AG10803 (cell line): ENCODE data around the gene CSRNP3.

ENCODE experiments used
- DNase-seq: peaks from one replicate; pipeline ENCODE4 v3.0.0; 2010; ENCODE audit warnings: low read depth
- H3K4me3 ChIP-seq: 2 replicates; pipeline ENCODE4 v1.5.1; 2011; ENCODE audit warnings: mild to moderate bottlenecking, low read length, control low read depth
- TF ChIP-seq, protein P1 (sequence below): conservative IDR thresholded peaks from 2 replicates; pipeline ENCODE4 v1.5.1; 2011; ENCODE audit warnings: mild to moderate bottlenecking, low read length, control low read depth, inconsistent platforms

CSRNP3 gene

DNA sequence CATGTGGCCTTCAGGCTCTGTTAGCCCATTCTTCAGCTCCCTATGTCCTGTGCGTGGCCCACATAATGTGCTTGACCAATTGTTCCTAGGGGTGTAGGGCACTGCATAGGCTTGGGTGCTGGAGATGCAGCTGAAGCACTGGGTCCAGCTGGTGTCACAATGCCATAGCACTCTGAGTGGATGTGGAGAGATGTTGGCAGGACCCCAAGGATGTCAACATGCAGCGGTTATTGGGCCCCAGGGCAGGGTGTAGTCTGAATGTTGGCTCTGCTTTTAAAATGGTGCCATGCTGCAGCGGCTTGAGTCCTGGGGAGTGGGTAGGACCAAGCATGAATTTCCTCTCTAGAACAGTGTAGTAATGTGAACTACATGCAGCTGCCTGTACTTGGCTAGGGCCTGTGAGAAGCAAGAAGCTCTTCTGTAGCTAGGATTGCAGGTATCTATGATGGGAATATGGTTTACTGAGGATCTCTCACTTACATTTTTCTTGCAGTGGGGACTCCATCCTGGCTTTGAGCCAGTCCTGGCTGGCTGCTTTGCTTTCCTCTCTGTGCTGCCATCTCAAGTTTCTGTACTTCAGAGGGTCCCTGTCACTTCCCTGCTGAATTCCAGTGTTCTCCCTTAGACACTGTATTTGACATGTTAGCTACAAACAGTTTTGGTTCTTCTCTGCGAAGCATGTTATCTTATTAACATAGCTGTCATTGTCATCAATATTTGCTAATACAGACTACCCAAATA lies 148.4 kb downstream of the CSRNP3 start:
- TF ChIP-seq, protein P1, sequence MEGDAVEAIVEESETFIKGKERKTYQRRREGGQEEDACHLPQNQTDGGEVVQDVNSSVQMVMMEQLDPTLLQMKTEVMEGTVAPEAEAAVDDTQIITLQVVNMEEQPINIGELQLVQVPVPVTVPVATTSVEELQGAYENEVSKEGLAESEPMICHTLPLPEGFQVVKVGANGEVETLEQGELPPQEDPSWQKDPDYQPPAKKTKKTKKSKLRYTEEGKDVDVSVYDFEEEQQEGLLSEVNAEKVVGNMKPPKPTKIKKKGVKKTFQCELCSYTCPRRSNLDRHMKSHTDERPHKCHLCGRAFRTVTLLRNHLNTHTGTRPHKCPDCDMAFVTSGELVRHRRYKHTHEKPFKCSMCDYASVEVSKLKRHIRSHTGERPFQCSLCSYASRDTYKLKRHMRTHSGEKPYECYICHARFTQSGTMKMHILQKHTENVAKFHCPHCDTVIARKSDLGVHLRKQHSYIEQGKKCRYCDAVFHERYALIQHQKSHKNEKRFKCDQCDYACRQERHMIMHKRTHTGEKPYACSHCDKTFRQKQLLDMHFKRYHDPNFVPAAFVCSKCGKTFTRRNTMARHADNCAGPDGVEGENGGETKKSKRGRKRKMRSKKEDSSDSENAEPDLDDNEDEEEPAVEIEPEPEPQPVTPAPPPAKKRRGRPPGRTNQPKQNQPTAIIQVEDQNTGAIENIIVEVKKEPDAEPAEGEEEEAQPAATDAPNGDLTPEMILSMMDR: no peak
- H3K4me3 ChIP-seq: no peak overlapping the region
- no peak for DNase-seq

DNA sequence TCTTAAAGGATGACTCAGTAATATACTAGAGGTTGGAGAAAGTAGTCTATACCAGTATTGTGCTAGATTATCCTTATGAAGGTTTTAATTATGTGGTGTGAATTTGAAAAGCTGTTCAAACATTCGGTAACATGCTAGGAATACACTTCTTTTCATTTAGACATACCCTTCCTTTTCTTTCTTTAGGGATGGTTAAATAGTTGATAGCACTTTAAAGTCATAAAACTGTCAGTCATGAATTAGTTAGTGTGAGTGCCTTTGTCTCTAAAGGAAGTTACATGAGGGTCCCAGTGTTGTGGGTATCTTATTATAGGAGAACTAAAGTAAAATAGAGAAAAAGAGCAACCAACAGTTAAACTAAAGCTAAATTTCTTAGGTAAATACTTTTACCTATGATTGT lies 149.3 kb downstream of the CSRNP3 start:
- H3K4me3 ChIP-seq: no peak overlapping the region
- TF ChIP-seq, protein P1: no peak

DNA sequence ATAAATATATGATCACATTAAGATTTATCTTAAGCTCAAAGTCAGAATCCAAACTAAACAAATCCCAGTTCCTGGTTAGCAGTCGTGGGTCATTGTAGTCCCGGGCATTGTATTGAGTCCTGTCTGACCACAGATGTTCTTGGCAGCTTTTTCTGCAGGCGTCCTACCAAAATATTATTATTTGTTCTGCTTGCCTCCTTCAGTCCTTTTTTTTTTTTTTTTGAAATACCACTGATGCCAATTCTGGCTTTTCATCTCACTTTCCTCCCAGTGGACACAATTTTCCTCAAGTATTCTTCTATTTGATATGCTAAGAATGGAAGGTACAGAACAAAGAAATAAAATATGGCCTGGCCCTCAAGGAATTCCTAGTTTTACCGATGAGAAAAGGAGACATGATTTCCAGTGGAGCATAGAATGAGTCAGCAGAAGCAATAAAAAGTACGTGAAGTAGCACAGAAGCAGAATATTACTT lies 151.6 kb downstream of the CSRNP3 start:
- DNase-seq: peak; percentile 10
- no peak overlapping the region for H3K4me3 ChIP-seq
- TF ChIP-seq, protein P1: no peak

More for the DNA sequence above, 149.3 kb downstream of the CSRNP3 start:
- DNase-seq: no peak

DNA sequence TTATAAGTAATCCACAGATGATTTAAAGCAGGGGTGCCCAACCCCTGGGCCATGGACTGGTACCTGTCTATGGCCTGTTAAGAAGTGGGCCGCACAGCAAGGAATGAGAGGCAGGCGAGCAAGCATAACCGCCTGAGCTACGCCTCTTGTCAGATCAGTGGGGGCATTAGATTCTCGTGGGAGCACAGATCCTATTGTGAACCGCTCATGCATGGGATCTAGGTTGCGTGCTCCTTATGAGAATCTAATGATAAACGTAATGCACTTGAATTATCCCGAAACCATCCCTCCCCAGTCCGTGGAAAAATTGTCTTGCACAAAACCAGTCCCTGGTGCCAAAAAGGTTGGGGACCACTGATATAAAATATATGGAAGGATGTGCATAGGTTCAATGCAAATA lies 153.7 kb downstream of the CSRNP3 start:
- no peak for DNase-seq
- TF ChIP-seq, protein P1: no peak

DNA sequence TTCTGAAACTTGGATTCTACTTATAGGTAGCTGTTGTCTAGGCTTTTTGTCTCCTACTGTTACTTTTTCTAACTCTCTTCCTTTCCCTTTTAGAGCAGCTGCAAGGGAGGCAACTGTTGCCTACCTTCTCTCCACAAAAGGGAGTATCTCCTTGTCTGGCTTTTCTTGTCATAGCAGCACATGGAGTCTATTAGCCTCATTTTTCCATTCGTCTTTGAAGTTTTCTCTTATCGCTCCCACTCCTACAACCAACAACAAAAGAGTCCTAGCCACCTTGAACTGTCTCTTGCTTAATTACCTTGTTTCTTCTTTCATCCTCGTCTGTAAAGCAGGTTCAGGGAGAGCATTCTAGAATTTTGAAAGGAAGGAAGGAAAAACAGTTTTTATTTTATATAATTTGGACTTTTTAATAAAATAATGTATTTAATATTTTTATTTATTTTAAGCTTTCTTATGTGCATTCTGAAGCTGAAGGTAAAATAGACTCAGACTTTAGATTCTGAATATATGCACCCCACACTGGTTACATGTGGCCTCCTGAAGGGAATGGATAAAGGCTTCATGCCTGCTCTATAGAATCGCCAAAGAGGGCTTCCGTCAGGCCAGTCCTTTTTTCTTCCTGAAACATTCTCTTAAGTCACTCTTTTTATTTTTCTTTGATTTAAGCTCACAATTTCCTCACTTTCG lies 154.4 kb downstream of the CSRNP3 start:
- DNase-seq: no peak
- no peak overlapping the region for H3K4me3 ChIP-seq
- TF ChIP-seq, protein P1: no peak

More for the DNA sequence above, 153.7 kb downstream of the CSRNP3 start:
- H3K4me3 ChIP-seq: no peak overlapping the region

DNA sequence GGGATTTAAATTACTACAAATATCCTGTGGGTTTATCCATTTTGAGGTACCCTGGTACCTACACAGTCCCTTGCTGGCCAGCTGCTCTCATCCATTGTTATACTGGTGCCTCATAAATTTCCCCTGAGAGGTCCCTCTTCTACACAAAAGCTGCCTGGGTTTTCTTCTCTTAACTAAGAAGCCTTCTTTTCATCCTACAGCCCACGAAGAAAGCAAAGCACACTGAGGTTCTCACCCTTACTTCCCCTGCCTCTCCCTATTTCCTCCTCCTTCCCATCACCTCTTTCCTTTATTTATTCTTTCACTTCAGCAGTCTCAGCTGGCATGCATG lies 154.9 kb downstream of the CSRNP3 start:
- no peak overlapping the region for H3K4me3 ChIP-seq
- no peak for DNase-seq
- TF ChIP-seq, protein P1: no peak

DNA sequence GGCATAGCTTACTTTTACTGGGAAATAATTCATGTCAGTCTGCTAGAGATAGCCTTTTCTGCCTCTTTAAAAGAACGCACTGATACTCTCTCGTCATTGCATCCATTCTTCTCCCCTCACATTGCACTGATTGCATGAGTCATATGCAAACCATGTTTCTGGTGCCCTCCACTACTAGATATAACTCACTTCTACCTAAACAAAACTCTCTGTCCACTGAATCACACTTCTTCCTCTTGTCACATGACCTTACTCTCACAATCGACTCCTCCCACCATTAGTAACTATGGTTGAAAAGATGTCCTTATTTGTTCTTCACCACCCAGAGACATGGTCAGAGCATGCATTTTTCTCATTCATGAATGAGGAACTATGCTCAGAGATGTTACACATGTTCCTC lies 158.0 kb downstream of the CSRNP3 start:
- no peak overlapping the region for H3K4me3 ChIP-seq
- TF ChIP-seq, protein P1: no peak
- DNase-seq: peak; percentile 1
